PFSK-1 (cell line): ENCODE measurements around the gene TNPO3.

Experiments used
- TAF1 ChIP-seq: IDR thresholded peaks from 2 replicates; pipeline ENCODE4 v1.6.1; 2012; ENCODE audit warnings: low read length, control low read depth, borderline replicate concordance; ENCODE audit not compliant: insufficient read depth
- TF ChIP-seq, protein P1 (sequence below), 2 experiments: IDR thresholded peaks; 2 replicates each; pipeline versions ENCODE4 v1.6.1 to v1.8.0; 2011 to 2012; ENCODE audit warnings: low read depth in 2 of 2, low read length in 2 of 2, control low read depth in 1 of 2, inconsistent platforms in 1 of 2, mild to moderate bottlenecking in 1 of 2, moderate library complexity in 1 of 2; ENCODE audit not compliant: insufficient read depth in 1 of 2

DNA sequence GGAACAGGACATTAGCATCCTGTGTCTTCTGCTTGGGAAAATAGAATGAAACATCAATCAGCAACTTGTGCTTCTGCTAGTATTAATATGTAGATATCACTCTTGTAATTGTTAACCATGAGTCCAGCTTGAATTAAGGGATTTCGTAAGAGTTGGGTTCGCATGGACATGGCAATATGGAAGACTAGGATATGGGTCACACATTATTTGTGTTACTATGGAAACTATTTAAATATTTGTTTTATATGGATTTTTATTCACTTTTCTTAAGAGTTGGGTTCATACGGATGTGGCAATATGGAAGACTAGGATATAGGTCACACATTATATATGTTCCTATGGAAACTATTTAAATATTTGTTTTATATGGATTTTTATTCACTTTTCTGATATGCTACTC lies 24.5 kb downstream of the TNPO3 start:
- no peak for TF ChIP-seq TAF1
- TF ChIP-seq, protein P1, sequence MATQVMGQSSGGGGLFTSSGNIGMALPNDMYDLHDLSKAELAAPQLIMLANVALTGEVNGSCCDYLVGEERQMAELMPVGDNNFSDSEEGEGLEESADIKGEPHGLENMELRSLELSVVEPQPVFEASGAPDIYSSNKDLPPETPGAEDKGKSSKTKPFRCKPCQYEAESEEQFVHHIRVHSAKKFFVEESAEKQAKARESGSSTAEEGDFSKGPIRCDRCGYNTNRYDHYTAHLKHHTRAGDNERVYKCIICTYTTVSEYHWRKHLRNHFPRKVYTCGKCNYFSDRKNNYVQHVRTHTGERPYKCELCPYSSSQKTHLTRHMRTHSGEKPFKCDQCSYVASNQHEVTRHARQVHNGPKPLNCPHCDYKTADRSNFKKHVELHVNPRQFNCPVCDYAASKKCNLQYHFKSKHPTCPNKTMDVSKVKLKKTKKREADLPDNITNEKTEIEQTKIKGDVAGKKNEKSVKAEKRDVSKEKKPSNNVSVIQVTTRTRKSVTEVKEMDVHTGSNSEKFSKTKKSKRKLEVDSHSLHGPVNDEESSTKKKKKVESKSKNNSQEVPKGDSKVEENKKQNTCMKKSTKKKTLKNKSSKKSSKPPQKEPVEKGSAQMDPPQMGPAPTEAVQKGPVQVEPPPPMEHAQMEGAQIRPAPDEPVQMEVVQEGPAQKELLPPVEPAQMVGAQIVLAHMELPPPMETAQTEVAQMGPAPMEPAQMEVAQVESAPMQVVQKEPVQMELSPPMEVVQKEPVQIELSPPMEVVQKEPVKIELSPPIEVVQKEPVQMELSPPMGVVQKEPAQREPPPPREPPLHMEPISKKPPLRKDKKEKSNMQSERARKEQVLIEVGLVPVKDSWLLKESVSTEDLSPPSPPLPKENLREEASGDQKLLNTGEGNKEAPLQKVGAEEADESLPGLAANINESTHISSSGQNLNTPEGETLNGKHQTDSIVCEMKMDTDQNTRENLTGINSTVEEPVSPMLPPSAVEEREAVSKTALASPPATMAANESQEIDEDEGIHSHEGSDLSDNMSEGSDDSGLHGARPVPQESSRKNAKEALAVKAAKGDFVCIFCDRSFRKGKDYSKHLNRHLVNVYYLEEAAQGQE (IDR thresholded peaks at IDR 0.05; ENCODE audit: insufficient read depth in 1 of 2, low read depth in 2 of 2, low read length in 2 of 2): no peak
